Right ventricle myocardium inferior (tissue), 1 donor: ENCODE data around the gene PHF21B. TPM values are rescaled to one million over a fixed set of nuclear protein-coding genes. Genes with fewer than 3 reads are reported as not detected.
A peak's percentile ranks its signal among the peaks of the same experiment; 100 is the strongest.
"Not testable (repeated sequence)": the region's sequence is repeated elsewhere in the genome, so short reads cannot be mapped to it uniquely, and the experiment has no call there.

Source experiments
- ATAC-seq: fragments of 200-7000 bp; cut with Tn5 transposase; one replicate; pipeline ENCODE4 v1.9.1; 2020; ENCODE audit warnings: mild to moderate bottlenecking, moderate library complexity
- DNase-seq: peaks from one replicate; pipeline ENCODE4 v3.0.0; 2021; ENCODE audit errors: missing footprints
- intact Hi-C: fragments of 100-400 bp; cut with DNase I; formaldehyde crosslinking; loops from one replicate; pipeline ENCODE4 v1.11.0; 2022
- total RNA-seq: library from RNA; stranded (reverse); fragmentation: NEBNext Ultra II Directional; extraction: Animal tissue kit (Norgen Biotek cat#: 25700); gene quantifications from one replicate; pipeline ENCODE4 v1.2.1, GENCODE V29; 2021
- donor health status: DM: no; HTN: yes; CAD: no; lungs with severe emphysema.

PHF21B gene
- total RNA-seq, 1 donor from 2014 or later, result not detected

DNA sequence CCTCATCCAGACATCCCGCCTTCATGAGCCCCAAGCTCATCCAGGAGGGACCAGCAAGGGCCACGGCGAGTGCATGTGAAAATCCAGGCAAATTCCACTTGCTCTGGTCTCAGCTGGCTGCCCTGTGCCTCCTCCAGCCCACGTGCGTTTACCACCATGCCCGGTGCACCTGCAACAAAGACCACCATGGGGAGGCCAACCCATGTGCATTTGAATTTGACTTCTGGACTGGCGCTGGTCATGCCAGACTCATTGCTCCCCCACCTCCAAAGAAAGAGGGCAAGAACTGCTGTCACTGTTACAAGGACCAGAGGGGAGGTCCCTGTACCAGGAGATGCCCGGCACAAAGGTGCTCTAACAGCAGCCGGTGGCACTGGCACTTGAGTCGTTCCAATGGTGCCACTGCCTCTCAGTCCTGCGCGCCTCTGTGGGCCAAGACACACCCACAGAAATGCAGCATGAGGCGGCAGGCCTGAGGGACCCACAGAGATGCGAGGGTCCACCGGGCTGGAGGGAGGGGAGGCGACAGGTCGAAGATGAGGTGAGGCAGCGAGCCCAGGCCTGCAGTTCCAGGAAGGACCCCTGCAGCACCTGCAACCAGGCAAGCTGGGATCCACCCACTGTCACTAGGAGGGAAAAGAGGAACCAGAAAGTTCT is 80.3 kb downstream of the PHF21B start:
- intact Hi-C loops, result no loop called here
- no peak for ATAC-seq
- DNase-seq, result no peak

DNA sequence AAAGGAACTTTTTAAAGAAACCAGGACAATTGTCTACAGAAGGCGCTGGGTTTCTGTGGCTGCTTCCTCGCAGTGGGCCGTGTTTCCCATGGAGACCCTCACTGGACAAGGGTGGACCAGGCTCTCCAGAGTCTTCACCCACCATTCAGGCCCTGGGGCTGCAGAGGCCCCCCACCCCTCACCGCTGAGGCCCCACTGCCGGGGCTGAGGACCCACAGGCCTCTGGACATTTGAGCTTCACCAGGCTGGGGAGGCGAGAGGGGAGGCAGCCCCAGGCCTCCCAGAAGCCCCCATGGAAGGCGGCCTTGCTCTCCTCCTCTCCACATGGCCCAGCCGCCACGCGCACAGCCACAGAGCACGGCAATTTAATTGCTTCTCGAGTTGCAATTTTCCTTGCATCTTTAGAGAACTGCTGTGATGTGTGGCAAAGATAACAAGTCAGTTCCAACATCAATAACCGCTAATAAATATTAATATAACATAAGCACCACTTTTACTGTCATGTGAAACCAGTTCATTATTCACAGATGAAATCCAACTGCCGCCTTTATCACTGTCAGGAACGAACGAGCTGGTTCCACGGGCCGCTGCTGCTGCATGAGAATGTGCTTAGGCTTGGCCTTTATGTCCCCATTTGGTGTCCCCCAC is 81.0 kb downstream of the PHF21B start:
- DNase-seq, result no peak
- no peak for ATAC-seq
- intact Hi-C loops, result no loop called here

DNA sequence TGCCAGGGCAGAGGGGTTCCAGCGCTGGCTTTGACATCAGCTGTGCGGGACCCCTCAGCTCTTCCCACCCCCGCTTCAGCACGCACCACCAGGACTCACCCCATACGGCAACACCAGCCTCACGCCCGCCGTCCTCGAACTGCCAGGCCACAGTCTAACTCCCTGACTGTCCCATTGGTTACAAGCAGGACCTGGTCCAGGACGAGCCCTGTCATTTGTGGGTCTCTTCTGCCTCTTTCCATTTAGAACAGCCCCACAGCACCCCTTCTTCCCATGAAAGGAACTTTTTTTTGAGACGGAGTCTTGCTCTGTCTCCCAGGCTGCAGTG is 81.7 kb downstream of the PHF21B start:
- intact Hi-C loops, result no loop called here
- DNase-seq (no peak), ATAC-seq (no peak)

DNA sequence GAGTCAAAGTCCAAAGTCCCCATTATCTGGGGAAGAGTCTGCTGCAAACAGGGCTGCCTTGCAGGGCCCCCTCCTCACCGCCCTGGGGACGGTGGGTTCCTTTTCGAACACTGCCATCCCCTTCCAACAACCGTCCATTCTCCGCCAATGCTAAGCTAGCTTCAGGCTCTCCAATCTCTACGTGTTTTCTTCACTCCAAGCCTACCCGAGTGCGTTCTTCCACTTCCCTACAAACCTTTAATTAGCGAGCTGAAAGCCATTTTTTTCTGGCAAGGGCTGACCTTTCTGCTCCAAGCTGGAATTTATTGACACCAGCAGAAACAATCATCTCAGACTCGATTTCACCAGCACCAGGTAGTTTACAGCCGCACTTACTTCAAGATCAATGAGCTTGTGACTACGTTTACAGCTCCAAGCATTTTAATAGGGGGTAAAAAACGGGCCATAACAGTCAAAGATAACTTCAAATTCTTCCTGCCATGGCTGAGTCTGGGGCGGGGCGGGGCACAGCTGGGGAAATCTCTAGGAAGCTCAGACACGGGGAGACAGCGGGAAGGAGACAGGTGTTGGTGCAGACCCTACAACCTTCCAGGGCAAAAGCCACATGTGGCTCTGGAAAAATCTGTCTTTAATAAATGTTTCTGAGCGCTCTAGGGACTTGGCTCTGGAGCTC is 82.2 kb downstream of the PHF21B start:
- no peak for ATAC-seq
- no peak for DNase-seq

DNA sequence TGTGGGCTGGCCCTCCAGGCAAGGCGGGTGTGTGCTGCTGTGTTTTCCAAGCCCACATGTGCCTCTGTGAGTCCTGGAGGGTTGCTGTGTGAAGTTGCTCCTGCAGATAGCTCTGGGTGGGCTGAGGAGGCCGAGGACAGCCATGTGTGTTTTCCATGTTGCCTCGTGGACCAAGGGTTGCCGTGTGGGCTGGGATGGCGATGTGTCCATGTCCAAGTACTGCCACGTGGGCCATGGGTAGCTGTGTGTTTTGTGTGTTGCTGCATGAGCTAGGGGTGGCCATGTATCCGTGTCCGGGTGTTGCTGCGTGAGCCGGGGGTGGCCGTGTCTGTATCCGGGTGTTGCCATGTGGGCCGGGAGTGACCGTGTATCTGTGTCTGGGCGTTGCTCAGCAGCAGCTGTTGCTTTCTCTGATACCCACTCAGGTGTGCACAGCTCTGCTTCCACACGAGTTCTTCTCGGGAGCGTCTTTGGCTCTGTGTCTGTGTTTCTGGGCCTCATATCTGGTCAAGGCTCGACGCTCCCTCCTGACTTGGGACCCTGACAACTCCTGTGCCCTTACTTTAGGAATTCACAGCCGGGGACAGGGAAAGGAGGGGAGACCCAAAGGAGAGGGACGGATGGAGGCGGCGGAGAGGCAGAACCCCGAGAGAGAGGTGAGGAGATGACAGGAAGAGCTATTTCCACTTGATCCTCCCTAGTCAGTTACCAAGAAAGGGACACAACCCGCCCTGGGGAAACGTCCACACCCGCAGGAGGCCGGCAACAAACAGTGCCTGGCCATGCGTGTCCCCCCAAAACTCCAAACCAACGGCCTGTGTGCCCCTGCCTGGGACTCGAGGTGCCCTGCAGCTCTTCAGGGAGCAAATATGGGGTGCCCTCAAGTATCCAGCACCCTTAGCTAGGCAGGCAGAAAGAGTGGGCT is 83.1 kb downstream of the PHF21B start:
- intact Hi-C loops, result no loop called here
- DNase-seq (no peak), ATAC-seq (no peak)

More for the DNA sequence above, 82.2 kb downstream of the PHF21B start:
- intact Hi-C loops, result no loop called here

DNA sequence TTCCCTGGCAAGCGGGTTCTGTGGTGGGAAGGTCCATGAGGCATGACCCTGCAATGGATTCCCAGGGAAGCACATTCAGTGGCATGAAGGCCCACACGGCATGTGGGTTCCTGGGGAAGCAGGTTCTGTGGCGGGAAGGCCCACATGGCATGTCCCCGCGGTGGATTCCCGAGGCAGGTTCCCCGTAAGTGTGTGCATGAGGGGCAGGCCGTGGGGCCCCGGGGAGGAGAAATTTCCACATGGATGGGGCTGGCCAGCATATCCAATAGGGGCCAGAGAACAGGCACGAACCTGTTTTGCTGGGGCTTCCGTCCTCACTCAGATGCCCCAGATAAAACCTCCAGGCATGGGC is 83.7 kb downstream of the PHF21B start:
- DNase-seq (no peak), ATAC-seq (no peak)
- intact Hi-C loops, result no loop called here

DNA sequence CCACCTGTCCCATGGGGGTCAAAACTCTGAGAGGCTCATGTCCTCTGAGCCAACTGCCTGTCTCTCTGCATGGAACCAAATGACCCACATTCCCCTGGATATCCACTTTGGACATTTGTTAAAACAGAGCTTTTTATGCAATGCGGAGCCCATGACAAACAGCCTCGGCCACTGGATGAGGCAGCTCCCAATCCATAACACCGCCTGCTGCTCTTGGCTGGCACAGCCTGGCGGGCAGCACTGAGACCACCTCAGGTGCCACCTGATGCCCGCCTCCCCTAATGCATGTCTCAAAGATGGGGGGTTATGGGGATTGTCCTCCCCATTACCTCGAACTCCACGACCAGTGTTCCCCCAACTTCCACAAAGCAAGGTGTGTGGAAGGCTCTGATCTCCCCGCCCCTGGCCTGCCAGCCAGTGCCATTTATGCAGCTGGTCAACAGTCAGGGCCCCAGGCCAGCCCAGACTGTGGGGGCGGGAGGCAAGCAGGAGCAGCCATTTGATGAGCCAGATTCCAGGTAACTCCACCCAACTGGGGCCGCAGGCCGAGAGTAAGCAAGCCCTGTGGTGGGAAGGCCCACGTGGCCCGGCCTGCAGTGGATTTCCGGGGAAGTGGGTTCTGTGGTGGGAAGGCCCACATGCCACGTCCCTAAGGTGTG is 84.2 kb downstream of the PHF21B start:
- no peak for DNase-seq
- ATAC-seq, result no peak
- intact Hi-C loops, result no loop called here

DNA sequence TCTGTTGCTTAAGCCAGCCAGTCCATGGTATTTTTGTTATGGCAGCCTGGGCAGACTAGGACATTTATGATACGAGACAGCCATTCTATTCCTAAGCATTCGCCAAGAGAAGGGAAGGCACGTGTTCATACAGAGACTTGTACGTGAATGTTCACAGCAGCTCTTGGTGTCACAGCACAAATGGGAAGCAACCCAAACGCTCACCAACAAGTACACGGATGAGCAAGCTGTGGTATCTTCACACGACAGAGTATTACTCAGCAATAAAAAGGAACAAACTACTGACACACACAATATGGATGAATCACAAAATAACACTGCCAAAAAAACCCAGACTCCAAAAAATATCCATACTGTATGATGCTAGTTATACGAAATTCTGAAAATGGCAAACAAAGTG is 85.1 kb downstream of the PHF21B start:
- ATAC-seq, result no peak
- intact Hi-C loops, result no loop called here
- DNase-seq, result no peak

DNA sequence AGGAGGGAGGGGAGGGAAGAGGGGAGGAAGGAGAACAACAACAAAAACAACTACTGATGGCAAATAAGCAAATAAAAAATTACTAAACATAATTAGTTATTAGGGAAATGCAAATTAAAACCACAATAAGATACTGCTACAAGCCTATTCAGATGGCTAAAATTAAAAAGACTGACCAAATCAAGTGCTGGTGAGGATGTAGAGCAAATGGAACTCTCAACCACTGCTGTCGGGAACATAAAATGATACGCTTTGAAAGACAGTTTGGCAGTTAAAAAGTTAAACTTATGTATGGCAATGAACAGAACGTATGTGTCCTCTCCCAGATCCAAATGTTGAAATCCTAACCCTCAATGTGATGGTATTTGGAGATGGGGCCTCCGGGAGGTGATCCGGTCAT is 85.7 kb downstream of the PHF21B start:
- ATAC-seq (no peak), DNase-seq (no peak)
- intact Hi-C loops, result no loop called here

DNA sequence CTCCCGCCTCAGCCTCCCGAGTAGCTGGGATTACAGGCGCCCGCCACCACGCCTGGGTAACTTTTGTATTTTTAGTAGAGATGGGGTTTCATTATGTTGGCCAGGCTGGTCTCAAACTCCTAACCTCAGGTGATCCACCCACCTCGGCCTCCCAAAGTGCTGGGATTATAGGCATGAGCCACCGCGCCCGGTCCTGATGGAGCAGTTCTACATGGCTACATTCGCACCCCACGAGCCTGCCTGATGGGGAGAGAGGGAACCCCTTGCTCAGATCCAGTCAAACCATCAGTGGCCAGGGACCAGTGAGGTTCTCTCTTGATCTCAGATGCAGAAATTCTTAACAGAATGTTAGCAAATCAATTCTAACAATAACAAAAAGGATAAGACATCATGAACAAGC is 88.0 kb downstream of the PHF21B start:
- intact Hi-C loops, ATAC-seq, DNase-seq: not testable (repeated sequence)

DNA sequence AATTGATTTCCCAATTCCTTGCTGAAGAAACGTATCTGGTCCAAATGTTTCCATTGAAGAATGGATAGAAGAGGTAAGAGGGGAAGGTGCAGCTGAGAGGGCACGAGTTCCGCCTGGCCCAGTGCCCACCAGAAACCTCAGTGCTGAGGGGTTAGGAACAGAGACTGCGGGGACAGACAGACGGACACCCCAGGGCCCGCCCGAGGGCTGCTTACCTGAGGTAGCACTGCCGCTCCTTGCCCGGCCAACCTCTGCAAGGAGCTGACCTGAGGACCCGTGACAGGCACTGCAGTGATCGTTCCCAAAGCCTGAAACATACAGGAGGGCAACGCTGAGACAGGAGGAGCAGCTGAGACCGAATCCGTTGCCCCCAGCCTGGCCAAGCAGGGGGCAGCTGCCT is 89.6 kb downstream of the PHF21B start:
- ATAC-seq (no peak), DNase-seq (no peak)
- intact Hi-C loops, result no loop called here

DNA sequence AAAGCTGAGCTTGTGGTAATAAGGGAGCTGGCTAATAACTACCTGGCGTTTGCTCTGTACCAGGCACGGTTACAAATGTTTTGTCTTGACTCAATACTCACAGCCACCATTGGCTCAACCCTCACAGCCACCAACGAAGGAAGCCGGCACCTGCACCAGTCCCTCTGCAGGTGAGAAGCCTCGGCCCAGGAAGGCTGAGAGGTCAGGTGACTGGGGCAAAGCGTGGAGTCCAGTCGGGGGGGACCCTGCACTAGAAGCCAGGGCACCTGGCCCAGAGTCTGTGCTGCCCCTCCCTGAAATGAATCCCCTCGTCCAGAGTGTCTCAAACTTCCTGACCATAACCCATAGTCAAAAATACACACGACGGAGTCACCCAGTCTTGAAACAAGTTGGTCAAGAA is 90.1 kb downstream of the PHF21B start:
- intact Hi-C loops, result no loop called here
- no peak for DNase-seq
- no peak for ATAC-seq

DNA sequence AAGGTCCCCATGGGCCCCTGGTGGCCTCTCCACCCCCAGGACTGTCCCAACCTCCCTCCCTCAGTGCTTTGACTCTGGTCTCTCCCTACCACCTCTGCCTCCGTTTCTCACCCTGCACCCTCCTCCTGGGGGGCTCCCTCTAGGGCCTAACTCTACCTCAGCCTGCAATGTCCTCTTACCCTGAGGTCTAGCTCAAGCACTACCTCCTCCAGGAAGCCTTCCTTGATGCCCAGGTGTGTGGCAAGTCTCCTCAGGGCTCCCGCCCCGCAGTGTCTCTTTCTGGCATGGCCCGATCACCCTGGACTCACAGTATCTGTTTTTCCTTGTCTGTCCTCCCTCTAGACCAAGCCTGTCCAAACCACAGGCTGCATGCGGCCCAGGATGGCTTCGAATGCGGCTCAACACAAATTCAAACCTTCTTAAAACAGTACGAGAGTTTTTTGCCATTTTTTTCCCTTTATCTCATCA is 90.8 kb downstream of the PHF21B start:
- DNase-seq, result no peak
- ATAC-seq, result no peak
- intact Hi-C loops, result no loop called here

DNA sequence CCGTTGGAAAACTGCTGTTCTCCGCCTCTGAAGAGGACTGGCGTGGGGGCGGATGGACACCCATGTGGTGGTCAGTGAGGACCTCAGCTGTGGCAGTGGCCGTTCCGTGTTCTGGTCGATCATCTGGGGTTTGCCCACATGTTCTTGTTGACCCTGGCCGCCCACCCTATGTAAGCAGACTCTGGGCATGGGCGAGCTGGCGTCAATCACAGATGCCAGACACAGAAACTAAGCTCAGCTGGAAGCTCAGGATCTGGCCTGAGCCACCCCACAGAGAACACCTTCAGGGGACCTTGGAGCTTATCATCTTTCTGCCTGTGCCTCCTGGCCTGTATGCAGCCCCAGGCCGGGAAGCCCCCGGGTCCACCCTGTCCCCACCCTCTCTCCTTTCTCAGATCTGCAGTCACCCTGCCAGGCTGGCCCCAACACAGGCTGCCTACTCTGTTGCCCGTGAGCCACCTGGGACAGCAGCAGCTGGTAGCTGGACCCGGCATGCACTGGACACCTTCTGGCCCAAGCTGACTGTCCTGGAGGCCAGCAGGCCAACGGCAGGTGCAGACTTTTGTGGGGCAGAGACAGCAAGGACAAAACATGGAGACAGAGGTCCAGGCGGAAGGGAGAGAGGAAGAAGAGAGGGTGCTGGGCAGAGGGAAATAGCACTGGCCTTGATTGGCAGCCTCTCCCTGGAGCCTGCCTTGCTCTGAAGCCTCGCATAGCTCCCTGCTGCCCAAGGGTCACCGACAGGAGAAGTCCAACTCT is 91.5 kb downstream of the PHF21B start:
- intact Hi-C loops, result no loop called here
- DNase-seq (no peak), ATAC-seq (peak; percentile 30)

DNA sequence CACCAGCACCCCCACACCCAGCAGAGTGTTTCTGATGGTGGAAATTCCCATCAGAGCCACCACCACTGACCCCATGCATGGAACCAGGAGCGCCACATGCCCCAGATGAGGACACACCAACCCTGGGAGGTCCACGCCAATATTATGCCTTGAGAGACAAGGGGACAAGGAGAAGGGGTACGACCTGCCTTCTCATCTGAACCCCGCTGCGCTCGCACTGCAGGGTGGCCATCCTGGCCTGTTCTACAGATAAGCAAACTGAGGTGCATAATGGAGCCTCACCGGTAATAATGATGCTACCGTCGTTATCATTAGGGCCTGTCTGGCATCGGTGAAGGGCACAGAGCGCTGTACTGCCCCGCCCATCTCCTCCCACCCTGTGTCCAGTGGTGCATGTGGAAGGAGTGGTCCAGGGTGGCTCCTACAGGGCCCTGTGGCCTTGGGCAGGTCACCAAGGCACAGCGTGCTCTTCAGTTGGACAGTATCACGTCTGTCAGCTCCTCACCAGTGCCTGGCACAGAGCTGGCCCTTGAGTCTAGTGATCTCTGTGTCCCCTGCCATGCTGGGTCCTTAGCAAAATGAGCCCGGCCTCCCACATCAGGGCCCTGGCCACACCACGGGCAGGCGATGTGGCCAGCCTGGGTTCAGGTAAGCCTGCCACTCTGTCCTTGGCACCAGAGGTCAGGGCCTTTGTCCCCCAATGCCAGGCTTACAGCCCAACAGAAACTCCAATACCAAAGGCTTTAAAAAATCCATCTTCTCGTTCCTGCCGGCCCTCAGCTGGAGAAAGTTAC is 92.2 kb downstream of the PHF21B start:
- intact Hi-C loops, result no loop called here
- no peak for ATAC-seq
- DNase-seq, result no peak

DNA sequence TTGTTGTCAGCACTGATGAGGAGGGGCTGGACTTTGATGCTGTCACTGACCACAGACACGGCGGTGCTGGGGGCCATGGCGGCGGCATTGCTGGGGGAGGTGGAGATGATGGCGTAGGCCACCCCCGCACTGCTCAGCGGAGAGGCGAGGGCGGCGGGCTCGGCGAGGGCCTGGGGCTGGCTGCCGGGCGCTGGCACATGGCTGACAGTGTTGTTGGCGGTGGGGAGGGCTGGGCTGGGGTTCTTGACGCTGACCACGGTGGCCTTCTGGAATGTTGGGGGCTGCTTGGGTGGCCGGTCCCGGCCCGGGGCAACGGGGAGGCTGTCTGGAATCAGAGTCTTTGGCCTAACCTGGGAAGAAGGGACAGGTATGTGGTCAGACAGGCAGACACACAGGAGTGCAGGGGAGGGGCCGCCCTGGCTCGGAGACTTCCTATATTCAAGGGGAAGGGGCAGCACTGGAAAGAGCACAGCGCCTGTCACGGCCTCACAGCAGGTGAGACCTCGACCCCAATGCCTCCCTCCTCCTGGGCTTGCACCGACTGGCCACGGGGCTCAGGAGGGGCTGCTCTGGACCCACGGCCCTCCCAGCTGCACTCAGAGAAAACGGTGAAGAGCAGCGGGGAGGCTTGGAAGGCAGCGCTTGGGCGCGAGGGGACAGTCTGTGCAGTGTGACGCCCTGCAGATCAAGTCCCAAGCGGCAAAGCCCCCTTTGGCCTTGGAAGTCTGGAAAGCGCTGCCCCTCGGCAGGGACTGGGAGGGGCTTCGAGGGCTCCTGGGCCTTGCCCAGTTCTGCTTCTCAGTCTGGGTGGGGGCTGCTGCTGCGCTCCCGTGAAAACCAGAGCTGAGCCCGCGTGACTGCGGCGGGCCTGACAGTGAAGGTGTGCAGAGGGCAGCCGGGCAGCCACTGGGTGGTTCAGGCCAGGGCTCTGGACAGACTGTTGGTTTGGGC is 93.2 kb downstream of the PHF21B start:
- DNase-seq, result no peak
- ATAC-seq, result no peak
- intact Hi-C loops, result no loop called here
